GM21447 (cell line): ENCODE data around the gene AGGF1.
"Not testable (repeated sequence)": the region's sequence is repeated elsewhere in the genome, so short reads cannot be mapped to it uniquely, and the experiment has no call there.

ENCODE experiments used
- ATAC-seq: cut with Tn5 transposase; IDR thresholded peaks from one replicate; pipeline ENCODE4 v1.9.1; 2021; ENCODE audit not compliant: unreplicated experiment

Gene AGGF1

DNA sequence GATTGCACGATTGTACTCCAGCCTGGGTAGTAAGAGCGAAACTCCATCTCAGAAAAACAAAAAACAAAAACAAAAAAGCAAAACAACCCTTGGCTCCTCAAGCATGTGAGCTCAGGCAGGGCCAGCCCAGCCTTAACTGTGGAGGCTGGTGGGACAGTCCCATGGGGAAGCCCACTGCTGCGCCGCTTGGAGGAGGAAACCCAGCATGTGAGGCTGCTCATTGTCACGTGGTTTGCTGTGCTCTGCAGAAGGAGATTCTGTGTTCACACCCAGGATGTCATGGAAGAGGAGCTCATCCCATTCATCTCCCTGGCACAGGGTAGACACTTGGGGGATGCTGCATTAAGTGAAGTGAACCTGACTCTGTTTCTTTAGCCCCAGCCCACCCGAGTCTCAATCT lies 52.9 kb downstream of the AGGF1 start:
- ATAC-seq: no peak

DNA sequence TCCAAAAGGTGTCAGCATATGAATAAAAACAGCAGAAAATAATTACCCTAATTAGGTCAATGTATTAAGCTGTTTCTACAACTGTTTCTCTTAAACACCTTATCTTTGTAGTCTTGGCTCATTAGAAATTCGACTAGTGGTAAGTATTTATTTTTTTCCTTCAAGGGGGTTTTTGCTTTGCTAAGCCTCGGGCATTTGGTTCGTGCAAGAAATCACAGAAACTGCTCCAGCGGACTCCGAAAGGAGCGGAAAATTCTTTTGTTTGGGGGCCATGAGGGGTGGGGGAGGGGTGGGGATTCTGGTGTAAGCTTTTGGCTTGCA lies 56.1 kb downstream of the AGGF1 start:
- no peak for ATAC-seq

DNA sequence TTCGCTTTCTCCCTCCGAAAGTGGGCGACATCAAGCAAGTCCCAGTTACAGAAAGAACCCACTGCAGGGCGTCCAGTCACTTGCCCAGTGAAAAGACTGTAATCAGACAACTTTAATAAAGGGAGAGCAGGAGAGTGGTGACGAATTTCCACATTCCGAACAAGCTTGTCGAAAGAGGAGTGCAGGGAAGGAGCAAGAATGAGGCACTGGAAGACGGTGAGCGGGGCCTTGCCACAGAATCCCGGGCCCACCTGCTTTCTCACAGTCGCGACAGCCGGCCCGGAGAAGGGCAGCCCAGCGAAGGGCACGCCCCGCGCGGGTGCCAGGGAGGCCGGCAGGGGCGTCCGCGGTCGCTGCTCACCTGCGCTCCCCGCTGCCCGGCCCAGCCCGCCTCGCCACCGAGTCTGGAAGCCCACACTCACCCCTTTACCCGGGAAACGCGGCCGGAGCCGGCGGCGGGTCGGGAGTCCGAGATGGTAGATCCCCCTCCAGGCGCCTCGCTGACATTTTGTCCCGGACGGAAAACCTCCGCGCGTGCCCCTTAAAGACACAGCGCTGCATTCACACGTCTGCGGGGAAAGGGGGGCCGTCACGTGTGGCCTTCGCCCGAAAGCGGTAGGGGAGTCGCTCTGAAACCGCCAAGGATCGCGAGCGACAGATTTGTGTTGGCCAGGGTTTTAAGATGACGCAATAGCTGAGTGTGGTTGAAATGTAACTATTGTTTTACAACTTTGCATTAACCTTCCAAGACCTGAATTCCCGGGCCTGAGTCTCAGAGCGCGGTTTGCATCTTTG lies 56.7 kb downstream of the AGGF1 start, which contains the start of gene ZBED3:
TSS of gene ZBED3 (minus strand) at position 597 of the 795 bp plus-strand sequence. CDS start 9,407 bp downstream, outside the sequence.
- peak; percentile 83 for ATAC-seq

DNA sequence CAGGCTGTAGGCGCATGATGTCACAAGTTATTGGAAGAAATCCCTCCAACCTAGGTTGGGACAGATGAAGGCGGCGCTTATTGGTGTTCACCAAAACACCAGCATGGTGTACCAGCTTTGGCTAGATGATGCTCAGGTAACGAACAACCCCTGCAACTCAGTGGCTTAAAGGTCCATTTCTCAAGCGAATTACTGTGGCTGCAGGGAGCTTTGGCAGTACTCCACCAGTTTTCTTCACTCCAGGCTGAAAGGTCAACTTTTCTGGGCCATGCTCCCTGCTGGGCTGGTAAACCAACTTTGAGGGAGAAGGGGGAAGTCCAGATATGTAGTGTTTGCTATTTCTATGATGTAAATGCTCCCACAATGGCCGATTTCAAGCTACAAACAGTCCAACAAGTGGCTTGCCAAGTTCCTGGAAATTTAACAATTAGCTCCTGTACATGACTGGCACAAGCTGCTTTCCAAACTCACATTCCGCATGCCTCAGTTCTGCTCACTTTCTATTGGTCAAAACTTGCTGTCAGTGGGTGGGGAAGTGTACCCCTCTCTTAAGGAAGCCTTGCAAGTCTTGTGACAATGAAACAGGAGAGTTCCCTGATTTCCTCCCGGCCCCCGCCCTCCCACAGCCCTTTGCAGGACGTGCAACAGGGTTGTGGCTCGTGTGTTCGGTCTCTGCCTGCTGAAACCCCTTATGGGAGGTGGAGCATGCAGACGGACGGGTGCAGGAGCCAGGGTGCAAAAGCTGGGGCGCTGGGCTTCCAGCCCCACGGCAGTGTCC lies 57.5 kb downstream of the AGGF1 start:
- ATAC-seq: no peak

DNA sequence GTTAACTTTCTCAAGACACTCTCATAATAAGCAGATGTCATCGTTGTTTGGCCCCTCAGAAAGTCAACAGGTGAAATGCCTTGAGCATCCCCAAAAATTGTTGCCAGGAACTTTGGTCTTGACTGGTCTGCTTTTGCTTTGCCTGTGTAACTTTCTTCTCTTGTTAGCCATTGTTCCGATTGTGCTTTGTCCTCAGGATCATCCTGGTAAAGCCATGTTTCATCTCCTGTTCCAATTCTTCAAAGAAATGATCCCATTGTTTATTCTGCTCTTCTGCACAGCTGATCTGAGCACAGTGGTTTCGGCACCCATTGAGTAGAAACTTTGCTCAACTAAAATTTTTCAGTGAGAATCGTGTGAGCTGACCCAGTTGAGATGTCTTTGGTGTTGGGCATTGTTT lies 65.0 kb downstream of the AGGF1 start:
- ATAC-seq: no peak

DNA sequence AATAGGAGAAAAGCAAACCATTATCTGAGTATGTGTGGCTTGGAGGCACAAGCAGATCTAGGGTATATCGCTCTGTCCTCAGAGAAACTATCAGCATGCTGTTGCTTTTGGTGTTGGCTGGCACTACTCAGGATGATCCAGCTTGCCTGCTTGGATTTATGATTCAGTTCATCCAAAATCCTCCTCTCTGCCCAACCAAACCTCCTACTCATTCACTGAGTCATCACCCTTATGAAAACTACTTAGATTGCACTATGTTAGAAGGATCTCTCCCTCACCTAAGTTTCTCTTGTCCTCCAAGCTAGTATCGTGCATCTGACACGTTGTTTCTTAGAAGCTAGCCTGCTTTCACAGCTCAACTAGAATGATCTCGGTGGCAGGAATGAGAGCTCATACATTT lies 71.1 kb downstream of the AGGF1 start:
- no peak for ATAC-seq

DNA sequence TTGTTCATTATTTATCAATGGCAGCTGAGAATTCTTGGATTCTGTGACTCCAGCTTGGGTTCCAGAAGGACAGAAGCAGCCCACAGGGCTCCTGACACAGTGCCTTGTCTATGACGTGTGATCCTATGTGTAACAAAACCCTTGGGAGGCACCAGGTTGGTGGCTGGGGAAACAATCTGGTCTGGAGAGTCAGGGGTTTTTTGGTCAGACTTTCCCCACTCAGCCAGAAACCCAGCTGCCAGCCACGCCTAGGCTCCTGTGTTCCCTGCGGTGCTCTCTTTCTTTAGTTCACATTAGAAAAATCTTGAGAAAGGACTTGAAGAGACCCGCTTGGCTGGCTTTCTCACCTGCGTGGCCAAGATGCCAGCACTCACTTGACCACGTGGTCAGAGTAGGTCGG lies 72.3 kb downstream of the AGGF1 start:
- no peak for ATAC-seq

DNA sequence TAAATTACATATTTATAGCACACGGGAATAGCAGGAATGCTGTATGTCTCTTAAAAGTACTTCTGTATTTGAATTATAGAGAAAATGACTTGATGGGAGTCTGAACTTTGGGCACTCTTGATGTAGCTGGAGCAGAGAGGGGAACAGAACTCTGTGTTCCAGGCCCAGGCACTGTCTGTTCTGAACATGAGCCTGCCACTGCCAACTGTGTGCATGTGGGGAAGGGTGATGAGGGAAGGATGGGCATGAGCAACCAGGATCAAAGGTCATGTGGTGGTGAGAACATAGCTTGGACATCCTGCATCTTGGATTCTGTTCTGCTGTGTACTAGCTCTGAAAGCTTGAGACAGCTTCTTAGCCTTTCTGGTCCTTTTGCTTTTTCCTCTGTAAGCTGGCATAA lies 73.3 kb downstream of the AGGF1 start:
- no peak for ATAC-seq

DNA sequence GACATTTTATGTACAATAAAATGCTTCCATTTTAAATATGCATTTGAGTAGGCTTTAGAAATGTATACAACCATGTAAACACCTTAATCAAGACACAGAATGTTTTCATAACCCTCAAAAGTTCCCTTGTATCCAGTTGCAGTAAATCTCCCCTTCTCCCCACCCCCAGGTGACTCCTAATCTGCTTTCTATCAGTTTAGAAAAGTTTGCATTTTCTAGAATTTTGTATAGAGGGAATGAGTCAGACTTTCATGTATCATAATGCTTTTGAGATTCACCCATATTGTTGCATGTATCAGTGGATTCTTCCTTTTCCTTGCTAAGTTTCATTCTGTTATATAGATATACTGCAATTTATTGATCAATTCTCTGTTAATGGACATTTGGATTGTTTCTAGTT lies 74.6 kb downstream of the AGGF1 start:
- no peak for ATAC-seq

DNA sequence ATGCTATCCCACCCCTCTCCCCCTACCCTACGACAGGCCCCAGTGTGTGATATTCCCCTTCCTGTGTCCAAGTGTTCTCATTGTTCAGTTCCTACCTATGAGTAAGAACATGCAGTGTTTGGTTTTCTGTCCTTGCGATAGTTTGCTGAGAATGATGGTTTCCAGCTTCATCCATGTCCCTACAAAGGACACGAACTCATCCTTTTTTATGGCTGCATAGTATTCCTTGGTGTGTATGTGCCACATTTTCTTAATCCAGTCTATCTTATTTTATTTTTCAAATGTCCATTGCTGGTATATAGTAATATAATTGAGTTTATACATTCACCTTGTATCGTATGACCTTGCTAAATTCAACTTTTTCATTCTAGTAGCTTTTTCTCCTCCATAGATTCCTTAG lies 76.8 kb downstream of the AGGF1 start:
- not testable (repeated sequence) for ATAC-seq
